ENCODE data around the gene MEGF6. TPM values are rescaled to one million over a fixed set of nuclear protein-coding genes. Genes with fewer than 3 reads are reported as not detected.

Gene MEGF6
- total and polyA plus RNA-seq, 2 of the 8 experiments (the other 6 are each of a cell fraction or from before 2014, with no cell fraction given) = 4.1 to 14.8 TPM

DNA sequence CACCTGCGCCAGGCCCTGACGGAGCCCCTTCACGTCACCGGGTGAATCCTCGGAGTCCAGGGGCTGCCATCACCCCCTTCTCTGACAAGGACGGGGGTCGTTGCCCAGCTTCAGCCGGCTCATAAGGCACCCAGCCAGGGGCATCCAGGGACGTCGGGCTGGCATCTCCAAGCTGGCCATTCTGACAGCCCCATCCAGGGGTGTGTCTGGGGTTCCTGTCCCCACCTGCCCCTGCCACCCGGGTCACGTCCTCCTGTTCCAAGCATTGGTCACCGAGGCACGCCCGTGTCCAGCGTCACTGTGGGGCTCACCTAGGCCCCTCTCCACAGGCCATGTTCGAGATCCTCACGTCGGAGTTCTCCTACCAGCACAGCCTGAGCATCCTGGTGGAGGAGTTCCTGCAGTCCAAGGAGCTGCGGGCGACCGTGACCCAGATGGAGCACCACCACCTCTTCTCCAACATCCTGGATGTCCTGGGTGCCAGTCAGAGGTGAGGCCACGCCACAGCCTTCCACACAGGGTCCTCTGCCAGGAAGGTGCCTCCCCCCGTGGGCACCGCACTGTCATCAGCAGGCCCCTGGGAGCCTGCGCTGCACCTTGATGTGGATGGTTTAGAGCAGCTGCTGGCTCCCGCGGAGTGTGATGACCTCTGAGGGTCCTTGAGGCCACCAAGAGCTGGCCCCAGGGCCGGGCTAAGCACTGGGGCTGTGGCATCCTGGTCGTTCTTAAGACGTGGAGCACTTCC is 142.0 kb downstream of the MEGF6 start:
- H3K56ac ChIP-seq (replicated peaks; ENCODE audit: insufficient read length, low read depth, low read length) = no peak overlapping the region
- no peak overlapping the region for H2BK20ac ChIP-seq (ENCODE audit: low read length)
- H3K18ac ChIP-seq (ENCODE audit: extremely low read depth, low read length) = no peak overlapping the region
- H3K27ac ChIP-seq (ENCODE audit: low read depth, low read length) = no peak overlapping the region
- H3K4ac ChIP-seq (replicated peaks; ENCODE audit: insufficient read length, low read depth, low read length) = no peak overlapping the region
- peaks cover 0 to 10% of the 10 kb centered on the region in 2 experiments for H4K20me1 ChIP-seq (replicated peaks in 1 of 2; ENCODE audit: control insufficient read depth in 1 of 2, insufficient read depth in 2 of 2, low read length in 2 of 2)
- H3K9me3 ChIP-seq (ENCODE audit: insufficient read depth in 2 of 2, low read depth in 1 of 2, low read length in 1 of 2) = no peaks in the 10 kb centered on the region
- peaks cover 0 to 22% (median 16%) of the 10 kb centered on the region in 4 experiments; a peak in 6 of 7 replicates for H3K4me1 ChIP-seq (replicated peaks in 1 of 4; ENCODE audit: control insufficient read depth in 3 of 4, insufficient read depth in 4 of 4, low read length in 3 of 4)
- H3K23ac ChIP-seq (ENCODE audit: insufficient read length) = no peak overlapping the region
- H3K23me2 ChIP-seq (ENCODE audit: low read depth, low read length) = peaks cover 5% of the 10 kb centered on the region; the same call in 1 of the 2 replicates
- CTCF ChIA-PET (ENCODE audit: partially characterized antibody) = interaction anchor here (1.0 to 3.7 kb wide), 3 partner anchors 14 to 122 kb away, joined by 3 to 12 read pairs (median 5); no protein-coding TSS in a partner anchor
- H3K79me1 ChIP-seq (ENCODE audit: low read depth, low read length) = no peaks in the 10 kb centered on the region; the same call in 1 of the 2 replicates
- H3K4me3 ChIP-seq (ENCODE audit: extremely low read depth in 1 of 4, insufficient read depth in 2 of 4, low read depth in 3 of 4, low read length in 4 of 4) = no peak overlapping the region
- no peak overlapping the region for H4K5ac ChIP-seq (ENCODE audit: insufficient read length, low read depth, low read length)
- POLR2A ChIA-PET (ENCODE audit: partially characterized antibody) = interaction anchor here (0.6 to 1.4 kb wide), 2 partner anchors 11 to 157 kb away, joined by 3 read pairs; no protein-coding TSS in a partner anchor
- no peak overlapping the region for H2BK120ac ChIP-seq (replicated peaks; ENCODE audit: low read depth, low read length)
- no peaks in the 10 kb centered on the region for H3K79me2 ChIP-seq (ENCODE audit: control insufficient read depth in 1 of 2, insufficient read depth in 2 of 2, low read length in 2 of 2)
- no peak overlapping the region for H2BK12ac ChIP-seq (ENCODE audit: low read depth, low read length)
- peak overlapping the region; percentile 9; the same call in 1 of the 2 replicates for H2BK5ac ChIP-seq (ENCODE audit: low read depth, low read length)
- FAIRE-seq (no peak), DNase-seq (ENCODE audit: low read depth in 1 of 2, low spot score in 2 of 2) (no peak)
- TF ChIP-seq SIN3A (conservative IDR thresholded peaks at IDR 0.05 in 1 of 2, IDR thresholded peaks at IDR 0.05 in 1 of 2; ENCODE audit: low read depth in 1 of 2, low read length in 2 of 2) (no peak), CEBPB (IDR thresholded peaks at IDR 0.05; ENCODE audit: low read depth, low read length) (no peak), POLR2AphosphoS5 (IDR thresholded peaks at IDR 0.05; ENCODE audit: low read depth, low read length) (no peak)
- H3K4me2 ChIP-seq (ENCODE audit: insufficient read depth in 1 of 2, low read depth in 2 of 2, low read length in 2 of 2) = no peak overlapping the region
- no peak overlapping the region for H2AFZ ChIP-seq (ENCODE audit: low read length)
- H3K9ac ChIP-seq (replicated peaks in 1 of 4; ENCODE audit: extremely low read depth in 1 of 4, low read depth in 3 of 4, low read length in 3 of 4) = no peak overlapping the region
- H2BK15ac ChIP-seq (ENCODE audit: low read length) = no peak overlapping the region
- no peak overlapping the region for H4K91ac ChIP-seq (replicated peaks; ENCODE audit: insufficient read length, low read length)
- H3K27me3 ChIP-seq (replicated peaks in 1 of 4; ENCODE audit: control insufficient read depth in 3 of 4, extremely low read depth in 1 of 4, insufficient read depth in 3 of 4, low read length in 3 of 4) = no peaks in the 10 kb centered on the region
- H4K8ac ChIP-seq (ENCODE audit: extremely low read depth, insufficient read depth, low read length) = no peak overlapping the region
- H3K36me3 ChIP-seq (ENCODE audit: control insufficient read depth in 2 of 4, insufficient read depth in 4 of 4, low read length in 3 of 4) = peaks cover 0 to 14% (median 4%) of the 10 kb centered on the region in 4 experiments; a peak in 5 of 8 replicates
- no peak overlapping the region for H2AK5ac ChIP-seq (ENCODE audit: low read depth, low read length)
- H3K14ac ChIP-seq (ENCODE audit: insufficient read length) = no peak overlapping the region
- WGBS, 2 experiments (ENCODE audit: extremely low coverage in 1 of 2, insufficient coverage in 1 of 2, insufficient read length in 1 of 2, insufficient replicate concordance in 2 of 2, low coverage in 1 of 2, low lambda C conversion rate in 2 of 2, missing lambda C conversion rate in 1 of 2) = 94% methylated on average over 29 of the region's 31 CpGs; no CpG with 5 or more reads in 1 of the 2 experiments

All from H1 (cell line).